GM19193 (cell line): ENCODE results near the gene ZNF618.

ENCODE experiments used
- POLR2A ChIP-seq: IDR thresholded peaks from 4 replicates; pipeline ENCODE4 v1.6.1; 2011; ENCODE audit not compliant: insufficient read depth, insufficient read length; ENCODE audit errors: extremely low read depth

Gene ZNF618

DNA sequence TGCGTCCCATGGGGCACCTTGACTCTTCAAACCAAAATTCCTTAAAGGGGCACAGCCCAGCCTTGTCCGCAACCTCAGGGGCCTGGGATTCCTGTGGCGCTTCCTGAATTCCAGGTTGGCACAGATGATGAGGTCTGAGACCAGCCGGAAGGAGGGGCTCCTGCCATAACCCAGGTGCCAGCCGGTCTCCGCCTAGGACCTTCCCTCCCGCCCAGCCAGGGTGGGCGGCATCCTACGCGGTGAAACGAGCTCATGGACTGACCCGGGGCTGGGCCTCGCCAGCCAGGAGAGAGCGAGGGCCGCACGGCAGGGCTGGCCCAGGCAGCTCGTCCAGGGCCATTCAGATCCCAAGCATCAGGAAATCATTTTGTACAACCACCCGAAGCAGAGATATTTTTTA lies 179.0 kb downstream of the ZNF618 start:
- no peak for TF ChIP-seq POLR2A

DNA sequence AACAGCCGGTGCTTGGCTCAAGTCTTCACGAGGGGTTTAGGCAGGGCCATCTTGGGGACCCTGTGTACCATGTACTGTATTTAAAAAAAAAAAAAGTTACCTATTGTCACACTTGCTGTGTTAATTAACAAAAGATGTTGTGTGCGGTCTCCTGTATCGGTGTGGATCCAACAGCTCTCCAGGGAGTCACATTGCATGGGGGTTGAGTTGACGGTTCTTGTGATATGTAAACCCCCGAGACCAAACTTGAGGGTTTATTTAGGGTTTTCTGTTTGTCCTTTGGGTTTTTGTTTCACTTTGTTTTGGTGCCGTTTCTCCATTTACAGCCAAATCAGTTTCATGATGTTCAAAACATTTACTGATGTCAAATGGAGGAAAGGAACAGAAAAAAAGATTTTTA lies 179.8 kb downstream of the ZNF618 start:
- no peak for TF ChIP-seq POLR2A

DNA sequence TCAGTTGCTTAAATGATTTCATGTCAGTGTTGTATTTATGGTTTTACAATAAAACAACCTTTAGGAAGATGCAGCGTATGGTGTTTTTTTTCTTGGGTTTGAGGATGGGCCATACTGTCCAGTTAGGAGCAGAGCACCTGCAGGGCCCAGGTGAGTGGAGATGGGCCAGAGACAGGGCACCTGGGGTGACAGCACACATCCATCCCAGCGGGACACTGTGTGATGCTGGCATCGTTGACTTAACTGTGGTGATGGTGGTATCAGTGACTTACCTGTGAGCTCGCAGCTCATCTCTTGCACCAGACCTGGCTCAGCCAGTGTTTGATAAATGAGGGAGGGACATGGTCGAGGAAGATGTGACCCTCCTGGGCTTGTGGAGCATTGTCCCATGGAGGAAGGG lies 180.4 kb downstream of the ZNF618 start:
- no peak for TF ChIP-seq POLR2A

DNA sequence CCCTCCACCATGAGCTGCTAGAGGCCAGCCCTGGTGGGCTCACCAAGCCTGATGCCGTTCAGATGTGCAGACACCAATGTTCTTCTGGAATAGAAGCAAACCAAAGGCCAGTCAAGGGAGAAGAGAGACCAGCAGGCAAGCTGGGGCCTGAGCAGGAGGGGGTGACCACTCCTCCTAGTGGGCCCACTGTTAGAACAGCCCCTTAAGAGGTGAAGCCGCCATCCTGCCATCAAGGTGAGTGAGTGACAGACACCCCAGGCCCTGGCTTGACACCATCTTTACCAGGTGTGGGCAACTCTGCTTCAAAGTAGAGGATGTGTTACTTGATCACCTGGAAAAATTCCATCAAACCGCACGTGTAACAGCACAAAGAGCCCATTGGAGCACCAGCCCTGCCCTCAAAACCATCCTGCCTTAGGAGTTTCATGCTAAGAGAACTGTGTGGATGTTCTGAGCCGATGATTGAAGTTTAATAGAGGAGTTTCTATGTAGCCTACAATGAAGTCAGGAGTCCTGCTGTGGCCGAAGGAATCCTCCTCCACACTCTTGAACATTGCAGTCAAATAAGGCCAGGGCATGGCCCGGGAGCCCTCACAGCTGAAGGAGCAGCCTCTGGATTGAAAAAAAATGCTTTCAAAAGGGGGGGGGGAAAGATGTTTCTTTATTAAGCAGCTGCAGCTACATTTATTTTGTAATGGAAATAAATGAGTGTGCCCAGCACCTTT lies 181.2 kb downstream of the ZNF618 start:
- TF ChIP-seq POLR2A, result no peak

GRCh38 chr9:114058688-114059046 lies 182.6 kb downstream of the ZNF618 start:
- TF ChIP-seq POLR2A, result no peak

GRCh38 chr9:114059047-114059803 lies 183.1 kb downstream of the ZNF618 start:
- no peak for TF ChIP-seq POLR2A

- TF ChIP-seq POLR2A, result no peak
These were observed 184.0 kb downstream of the ZNF618 start for GRCh38 chr9:114060070-114060469.

GRCh38 chr9:114060711-114061110 lies 184.6 kb downstream of the ZNF618 start:
- TF ChIP-seq POLR2A, result no peak

DNA sequence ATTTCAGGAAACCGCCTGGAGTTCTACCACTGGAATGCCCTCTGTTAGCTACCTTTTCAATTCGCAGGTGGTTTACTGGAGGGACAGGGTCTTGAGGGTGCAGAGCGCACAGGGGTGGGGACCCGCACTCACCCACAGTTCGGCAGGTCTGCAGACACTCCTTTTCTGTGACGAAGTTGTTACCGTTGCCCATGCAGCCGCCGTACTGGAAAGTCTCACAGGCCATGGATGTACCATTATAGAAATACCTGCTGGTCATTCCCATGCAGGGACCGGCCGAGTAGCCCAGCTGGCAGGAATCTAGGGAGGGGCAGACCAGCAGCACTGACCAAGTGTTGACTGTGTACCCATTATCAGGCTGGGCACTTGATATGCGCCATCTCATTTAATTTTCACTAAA lies 185.2 kb downstream of the ZNF618 start:
- no peak for TF ChIP-seq POLR2A

GRCh38 chr9:114061830-114062474 lies 185.8 kb downstream of the ZNF618 start:
- TF ChIP-seq POLR2A, result no peak

DNA sequence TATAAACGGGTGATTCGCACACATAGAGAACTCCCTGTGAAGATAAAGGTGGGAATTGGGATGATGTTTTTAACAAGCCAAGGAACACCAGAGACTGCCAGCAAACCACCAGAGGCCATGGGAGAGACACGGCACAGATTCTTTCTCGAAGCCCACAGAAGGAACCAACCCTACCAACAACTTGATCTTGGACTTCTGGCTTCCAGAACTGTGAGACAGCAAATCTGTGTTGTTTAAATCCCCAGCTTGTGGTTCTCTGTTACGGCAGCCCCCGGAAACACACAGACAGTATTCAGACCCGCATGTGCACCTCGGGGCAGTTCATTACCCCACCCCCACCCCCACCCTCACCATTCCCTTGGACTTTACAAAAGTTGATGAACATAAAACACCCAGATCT lies 189.2 kb downstream of the ZNF618 start:
- no peak for TF ChIP-seq POLR2A

DNA sequence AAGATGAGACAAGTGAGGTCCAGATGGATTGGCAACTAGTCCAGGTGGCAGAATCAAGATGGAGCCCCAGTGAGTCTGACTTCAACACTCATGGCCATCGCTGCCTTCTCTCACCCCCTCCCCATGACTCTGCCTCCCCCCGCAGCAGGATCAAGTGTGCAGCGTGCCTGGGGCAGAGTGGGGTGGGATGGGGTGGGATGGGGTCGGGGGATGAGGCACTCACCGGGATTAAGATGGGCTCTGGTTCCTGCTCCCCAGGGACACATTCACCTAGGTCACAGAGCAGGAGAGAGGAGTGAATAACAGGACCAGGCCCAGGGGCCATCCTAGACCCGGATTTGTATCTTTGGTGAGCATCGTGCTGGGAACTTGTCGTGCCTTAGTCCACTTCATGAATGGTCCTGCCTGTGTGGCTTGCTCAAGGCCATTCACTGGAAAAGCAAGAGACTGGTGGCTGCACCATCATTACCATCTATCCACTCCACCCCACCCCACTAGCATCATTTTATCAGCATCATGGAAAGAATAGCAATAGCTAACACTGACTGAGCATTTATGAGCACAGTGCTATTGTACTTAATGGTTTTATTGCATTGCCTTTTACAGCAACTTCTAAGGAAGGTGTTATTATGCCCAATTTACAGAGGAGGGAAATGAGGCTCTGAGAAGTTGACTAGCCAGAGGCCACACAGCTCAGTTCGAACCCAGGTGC lies 193.5 kb downstream of the ZNF618 start:
- no peak for TF ChIP-seq POLR2A

GRCh38 chr9:114070188-114071103 lies 194.3 kb downstream of the ZNF618 start:
- no peak for TF ChIP-seq POLR2A

GRCh38 chr9:114071197-114071795 lies 195.2 kb downstream of the ZNF618 start:
- TF ChIP-seq POLR2A, result no peak
